H1 (cell line): ENCODE results near the gene PLA2G4D. TPM values are rescaled to one million over a fixed set of nuclear protein-coding genes. Genes with fewer than 3 reads are reported as not detected.

Source experiments
- CTCF ChIA-PET: fragments of 300-600 bp; sonication (Branson Sonifier 250); formaldehyde crosslinking; loops from one replicate; lab custom pipeline; 2021; ENCODE audit not compliant: partially characterized antibody; lab: Charles Lee
- POLR2A ChIA-PET: fragments of 300-600 bp; sonication (Branson Sonifier 250); formaldehyde crosslinking; loops from one replicate; lab custom pipeline; 2021; ENCODE audit warnings: inconsistent platforms; ENCODE audit not compliant: partially characterized antibody; lab: Charles Lee
- DNase-seq, 2 experiments: peaks; one replicate each; pipeline versions ENCODE4 v3.0.0 to v3.0.0-alpha.2; 2010 to 2022; ENCODE audit warnings: low spot score in 2 of 2, low read depth in 1 of 2, mixed read lengths in 1 of 2
- FAIRE-seq: peaks from 2 replicates; lab custom pipeline; 2011; peaks lifted over from hg19 to GRCh38; lab: Jason Lieb, UNC
- H2AFZ ChIP-seq: 2 replicates; pipeline ENCODE4 v1.8.1; 2012; ENCODE audit warnings: low read length, inconsistent platforms
- H2AK5ac ChIP-seq: 2 replicates; pipeline ENCODE4 v1.6.1; 2013; ENCODE audit warnings: low read depth, low read length
- H2BK120ac ChIP-seq: replicated peaks from 2 replicates; pipeline ENCODE3; 2013; ENCODE audit warnings: low read depth, low read length, inconsistent platforms
- H2BK12ac ChIP-seq: 2 replicates; pipeline ENCODE4 v1.6.1; 2013; ENCODE audit warnings: low read depth, low read length
- H2BK15ac ChIP-seq: 2 replicates; pipeline ENCODE4 v1.6.1; 2013; ENCODE audit warnings: low read length
- H2BK20ac ChIP-seq: 2 replicates; pipeline ENCODE4 v1.6.1; 2013; ENCODE audit warnings: low read length
- H2BK5ac ChIP-seq: 2 replicates; pipeline ENCODE4 v1.6.1; 2013; ENCODE audit warnings: low read depth, low read length
- H3K14ac ChIP-seq: 2 replicates; pipeline ENCODE4 v1.6.1; 2013; ENCODE audit warnings: inconsistent platforms; ENCODE audit not compliant: insufficient read length
- H3K18ac ChIP-seq: 2 replicates; pipeline ENCODE4 v1.6.1; 2013; ENCODE audit warnings: low read length; ENCODE audit errors: extremely low read depth
- H3K23ac ChIP-seq: 2 replicates; pipeline ENCODE4 v1.6.1; 2013; ENCODE audit warnings: inconsistent platforms; ENCODE audit not compliant: insufficient read length
- H3K23me2 ChIP-seq: 2 replicates; pipeline ENCODE4 v1.6.1; 2013; ENCODE audit warnings: low read depth, low read length
- H3K27ac ChIP-seq: 2 replicates; pipeline ENCODE4 v1.6.1; 2011; ENCODE audit warnings: low read depth, low read length, inconsistent platforms
- H3K27me3 ChIP-seq, 4 experiments: replicated peaks in 1 of 4; 1 replicate in 1 of 4; 2 replicates in 3 of 4; pipeline versions ENCODE4 v1.6.1 to v1.8.1; 2011 to 2013; ENCODE audit warnings: low read length in 3 of 4, mild to moderate bottlenecking in 3 of 4, inconsistent platforms in 2 of 4, mixed read lengths in 2 of 4, moderate library complexity in 1 of 4; ENCODE audit not compliant: control insufficient read depth in 3 of 4, insufficient read depth in 3 of 4; ENCODE audit errors: extremely low read depth in 1 of 4
- H3K36me3 ChIP-seq, 4 experiments: 2 replicates each; pipeline versions ENCODE4 v1.6.1 to v1.8.1; 2011 to 2013; ENCODE audit warnings: mild to moderate bottlenecking in 4 of 4, low read length in 3 of 4, moderate library complexity in 2 of 4, control low read depth in 1 of 4, inconsistent platforms in 1 of 4; ENCODE audit not compliant: insufficient read depth in 4 of 4, control insufficient read depth in 2 of 4
- H3K4ac ChIP-seq: replicated peaks from 2 replicates; pipeline ENCODE3; 2013; ENCODE audit warnings: low read length, low read depth, mixed read lengths, inconsistent platforms; ENCODE audit not compliant: insufficient read length
- H3K4me1 ChIP-seq, 4 experiments: replicated peaks in 1 of 4; 1 replicate in 1 of 4; 2 replicates in 3 of 4; pipeline versions ENCODE4 v1.6.1 to v1.8.1; 2011 to 2013; ENCODE audit warnings: low read length in 3 of 4, inconsistent platforms in 2 of 4, mixed read lengths in 1 of 4; ENCODE audit not compliant: insufficient read depth in 4 of 4, control insufficient read depth in 3 of 4
- H3K4me2 ChIP-seq, 2 experiments: 2 replicates each; pipeline versions ENCODE4 v1.6.1 to v1.8.1; 2011 to 2013; ENCODE audit warnings: low read depth in 2 of 2, low read length in 2 of 2, control low read depth in 1 of 2, inconsistent platforms in 1 of 2, mild to moderate bottlenecking in 1 of 2; ENCODE audit not compliant: insufficient read depth in 1 of 2
- H3K4me3 ChIP-seq, 4 experiments: fragments of 200-600, 300-600 bp in 1 of 4; sonication (generic), shearing (Covaris generic), sonication (Bioruptor Twin) in 1 of 4; 2 replicates each; pipeline versions ENCODE4 v1.5.1 to v1.8.1; 2011 to 2016; ENCODE audit warnings: low read length in 4 of 4, low read depth in 3 of 4, control low read depth in 2 of 4, inconsistent platforms in 2 of 4, mild to moderate bottlenecking in 2 of 4, mixed read lengths in 1 of 4, moderate library complexity in 1 of 4; ENCODE audit not compliant: insufficient read depth in 2 of 4; ENCODE audit errors: extremely low read depth in 1 of 4
- H3K56ac ChIP-seq: replicated peaks from 2 replicates; pipeline ENCODE3; 2013; ENCODE audit warnings: low read depth, mild to moderate bottlenecking, mixed read lengths, low read length, inconsistent platforms; ENCODE audit not compliant: insufficient read length
- H3K79me1 ChIP-seq: 2 replicates; pipeline ENCODE4 v1.6.1; 2013; ENCODE audit warnings: low read depth, low read length, control low read depth
- H3K79me2 ChIP-seq, 2 experiments: 2 replicates each; pipeline versions ENCODE4 v1.6.1 to v1.8.1; 2012 to 2013; ENCODE audit warnings: low read length in 2 of 2, mild to moderate bottlenecking in 2 of 2, inconsistent platforms in 1 of 2; ENCODE audit not compliant: insufficient read depth in 2 of 2, control insufficient read depth in 1 of 2
- H3K9ac ChIP-seq, 4 experiments: replicated peaks in 1 of 4; 1 replicate in 1 of 4; 2 replicates in 3 of 4; pipeline versions ENCODE4 v1.6.1 to v1.8.1; 2011 to 2013; ENCODE audit warnings: low read depth in 3 of 4, low read length in 3 of 4, control low read depth in 2 of 4, mild to moderate bottlenecking in 2 of 4, moderate library complexity in 2 of 4, inconsistent platforms in 1 of 4; ENCODE audit errors: extremely low read depth in 1 of 4
- H3K9me3 ChIP-seq, 2 experiments: 2 replicates each; pipeline versions ENCODE4 v1.6.1 to v1.8.1; 2012 to 2013; ENCODE audit warnings: mild to moderate bottlenecking in 2 of 2, moderate library complexity in 2 of 2, control low read depth in 1 of 2, inconsistent platforms in 1 of 2, low read depth in 1 of 2, low read length in 1 of 2, mixed read lengths in 1 of 2; ENCODE audit not compliant: insufficient read depth in 2 of 2
- H4K20me1 ChIP-seq, 2 experiments: replicated peaks in 1 of 2; 2 replicates each; pipeline versions ENCODE3 to v1.8.1; 2011 to 2013; ENCODE audit warnings: inconsistent platforms in 2 of 2, low read length in 2 of 2, mild to moderate bottlenecking in 1 of 2; ENCODE audit not compliant: insufficient read depth in 2 of 2, control insufficient read depth in 1 of 2
- H4K5ac ChIP-seq: 2 replicates; pipeline ENCODE4 v1.6.1; 2013; ENCODE audit warnings: low read length, low read depth, mixed read lengths, inconsistent platforms; ENCODE audit not compliant: insufficient read length
- H4K8ac ChIP-seq: 2 replicates; pipeline ENCODE4 v1.8.0; 2013; ENCODE audit warnings: mild to moderate bottlenecking, moderate library complexity, low read length, inconsistent platforms; ENCODE audit not compliant: insufficient read depth; ENCODE audit errors: extremely low read depth
- H4K91ac ChIP-seq: replicated peaks from 2 replicates; pipeline ENCODE3; 2013; ENCODE audit warnings: low read length, mixed read lengths, inconsistent platforms; ENCODE audit not compliant: insufficient read length
- BCL11A ChIP-seq, 2 experiments: IDR thresholded peaks; one replicate each; pipeline ENCODE4 v1.6.1; 2011; ENCODE audit warnings: low read depth in 2 of 2, low read length in 2 of 2, mild to moderate bottlenecking in 2 of 2
- EZH2 ChIP-seq: fragments of 200-600 bp; sonication (generic); IDR thresholded peaks from 2 replicates; pipeline ENCODE4 v1.7.1; 2012; ENCODE audit warnings: low read depth, mild to moderate bottlenecking, moderate library complexity, low read length, inconsistent platforms; ENCODE audit not compliant: severe bottlenecking
- FOSL1 ChIP-seq: IDR thresholded peaks from 2 replicates; pipeline ENCODE4 v1.6.1; 2011; ENCODE audit warnings: mild to moderate bottlenecking, low read depth, low read length, moderate library complexity; ENCODE audit not compliant: insufficient read depth
- JUN ChIP-seq: IDR thresholded peaks from 2 replicates; pipeline ENCODE4 v1.6.1; 2011; ENCODE audit warnings: low read depth, mild to moderate bottlenecking, improper control_type of control experiment, low read length
- NRF1 ChIP-seq: IDR thresholded peaks from 2 replicates; pipeline ENCODE4 v1.6.1; 2011; ENCODE audit warnings: mild to moderate bottlenecking, low read depth, low read length, improper control_type of control experiment
- POLR2A ChIP-seq, 2 experiments: IDR thresholded peaks; 1 replicate in 1 of 2; 2 replicates in 1 of 2; pipeline ENCODE4 v1.6.1; 2011; ENCODE audit warnings: low read depth in 2 of 2, low read length in 2 of 2, mild to moderate bottlenecking in 2 of 2; ENCODE audit errors: control extremely low read depth in 1 of 2
- POLR2AphosphoS5 ChIP-seq: IDR thresholded peaks from 2 replicates; pipeline ENCODE4 v1.6.1; 2011; ENCODE audit warnings: low read depth, low read length
- POU5F1 ChIP-seq: IDR thresholded peaks from 2 replicates; pipeline ENCODE4 v1.6.1; 2011; ENCODE audit warnings: low read depth, mild to moderate bottlenecking, low read length, moderate library complexity
- RAD21 ChIP-seq, 2 experiments: IDR thresholded peaks in 1 of 2; conservative IDR thresholded peaks in 1 of 2; 2 replicates each; pipeline ENCODE4 v1.6.1; 2011; ENCODE audit warnings: low read depth in 2 of 2, low read length in 2 of 2, improper control_type of control experiment in 1 of 2, inconsistent platforms in 1 of 2, mild to moderate bottlenecking in 1 of 2, moderate library complexity in 1 of 2
- RFX5 ChIP-seq: IDR thresholded peaks from 2 replicates; pipeline ENCODE4 v1.6.1; 2011; ENCODE audit warnings: low read depth, low read length, improper control_type of control experiment, borderline replicate concordance
- SIN3A ChIP-seq, 2 experiments: IDR thresholded peaks in 1 of 2; conservative IDR thresholded peaks in 1 of 2; 2 replicates each; pipeline ENCODE4 v1.6.1; 2011 to 2012; ENCODE audit warnings: low read length in 2 of 2, improper control_type of control experiment in 1 of 2, low read depth in 1 of 2, mild to moderate bottlenecking in 1 of 2
- WGBS, 2 experiments: shearing (Covaris generic) in 1 of 2; methylation state at CpG; one replicate each; pipeline versions ENCODE4 v1.1.6 to v1.1.7; 2013 to 2015; ENCODE audit warnings: low lambda C conversion rate in 2 of 2, mixed read lengths in 2 of 2, inconsistent platforms in 1 of 2, low coverage in 1 of 2, missing lambda C conversion rate in 1 of 2; ENCODE audit not compliant: insufficient replicate concordance in 2 of 2, insufficient coverage in 1 of 2, insufficient read length in 1 of 2; ENCODE audit errors: extremely low coverage in 1 of 2, missing lambda C conversion rate in 1 of 2; 5-methylcytosine and 5-hydroxymethylcytosine counted together
- polyA plus RNA-seq, 7 experiments: library from polyadenylated mRNA; depleted of rRNA in 3 of 7; stranded (reverse) in 5 of 7; unstranded in 2 of 7; fragments of >200 nt in 5 of 7; fragments of 200-250 nt in 2 of 7; gene quantifications; 1 replicate in 5 of 7; 2 replicates in 1 of 7; 4 replicates in 1 of 7; pipeline versions ENCODE4 v1.2.1 to v1.2.3, GENCODE V29; 2011 to 2013; ENCODE audit warnings: missing spikeins in 2 of 7, mixed read lengths in 2 of 7
- total RNA-seq: library from RNA; stranded (reverse); fragmentation: NEBNext Ultra II Directional; extraction: Animal tissue kit (Norgen Biotek cat#: 25700); gene quantifications from 2 replicates; pipeline ENCODE4 v1.2.1, GENCODE V29; 2021
- TF ChIP-seq, protein P1 (sequence below), 3 experiments: IDR thresholded peaks; 1 replicate in 2 of 3; 2 replicates in 1 of 3; pipeline versions ENCODE4 v1.5.1 to v1.6.1; 2011; ENCODE audit warnings: low read length in 3 of 3, mild to moderate bottlenecking in 3 of 3, inconsistent platforms in 2 of 3, low read depth in 1 of 3, moderate library complexity in 1 of 3; ENCODE audit not compliant: insufficient read depth in 1 of 3; ENCODE audit errors: control extremely low read depth in 1 of 3

PLA2G4D gene
- total and polyA plus RNA-seq, 2 of the 8 experiments (the other 6 are each of a cell fraction or from before 2014, with no cell fraction given), result 0.07 to 0.18 TPM

DNA sequence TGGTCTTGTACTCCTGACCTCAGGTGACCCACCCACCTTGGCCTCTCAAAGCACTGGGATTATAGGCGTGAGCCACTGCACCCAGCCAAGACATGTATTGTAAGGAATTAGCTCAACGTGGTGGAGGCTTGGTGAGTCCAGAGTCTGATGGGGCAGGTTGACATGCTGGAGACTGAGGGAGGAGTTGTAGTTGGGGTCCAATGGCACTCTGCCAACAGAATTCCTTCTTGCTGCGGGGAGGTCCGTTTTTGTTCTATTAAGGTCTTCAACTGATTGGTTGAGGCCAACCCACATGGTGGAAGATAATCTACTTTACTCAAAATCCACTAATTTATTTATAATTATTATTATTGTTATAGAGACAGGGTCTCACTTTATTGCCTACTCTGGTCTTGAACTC is 30.1 kb downstream of the PLA2G4D start:
- Histone ChIP-seq H2BK5ac (no peak overlapping the region), H3K79me2 (no peaks in the 10 kb centered on the region), H3K9ac (no peak overlapping the region), H3K4me2 (no peak overlapping the region), H2BK12ac (no peak overlapping the region), H3K23ac (no peak overlapping the region), H2BK20ac (no peak overlapping the region), H3K4me3 (no peak overlapping the region), H2BK120ac (no peak overlapping the region), H4K8ac (no peak overlapping the region), H4K91ac (no peak overlapping the region), H3K36me3 (no peaks in the 10 kb centered on the region), H3K27me3 (no peaks in the 10 kb centered on the region), H3K23me2 (no peaks in the 10 kb centered on the region), H3K56ac (no peak overlapping the region), H3K4ac (no peak overlapping the region), H3K27ac (no peak overlapping the region), H2AK5ac (no peak overlapping the region), H3K14ac (no peak overlapping the region), H3K4me1 (peaks cover 0 to 2% (median 0%) of the 10 kb centered on the region in 4 experiments; a peak in 3 of 7 replicates), H3K18ac (no peak overlapping the region), H3K9me3 (no peaks in the 10 kb centered on the region), H2AFZ (no peak overlapping the region), H2BK15ac (no peak overlapping the region), H4K20me1 (no peaks in the 10 kb centered on the region), H4K5ac (no peak overlapping the region), H3K79me1 (no peaks in the 10 kb centered on the region)
- WGBS, 2 experiments, result 84% methylated on average over 4 of the region's 4 CpGs; no CpG with 5 or more reads in 1 of the 2 experiments
- ChIA-PET POLR2A (no interaction called here), CTCF (interaction anchor here (0.9 to 17.2 kb wide), 10 partner anchors 11 to 581 kb away, joined by 3 to 425 read pairs (median 8); no protein-coding TSS in a partner anchor)
- DNase-seq (no peak), FAIRE-seq (no peak)
- TF ChIP-seq SIN3A (conservative IDR thresholded peaks at IDR 0.05 in 1 of 2, IDR thresholded peaks at IDR 0.05 in 1 of 2; ENCODE audit: low read depth in 1 of 2, low read length in 2 of 2) (no peak), FOSL1 (no peak), POLR2A (IDR thresholded peaks at IDR 0.05; ENCODE audit: control extremely low read depth in 1 of 2, low read depth in 2 of 2, low read length in 2 of 2) (no peak), NRF1 (no peak), BCL11A (IDR thresholded peaks at IDR 0.05; ENCODE audit: low read depth in 2 of 2, low read length in 2 of 2) (no peak), RFX5 (no peak), JUN (no peak), RAD21 (IDR thresholded peaks at IDR 0.05 in 1 of 2, conservative IDR thresholded peaks at IDR 0.05 in 1 of 2; ENCODE audit: low read depth in 2 of 2, low read length in 2 of 2) (no peak), EZH2 (no peak), POU5F1 (no peak), POLR2AphosphoS5 (no peak)
- TF ChIP-seq, protein P1, sequence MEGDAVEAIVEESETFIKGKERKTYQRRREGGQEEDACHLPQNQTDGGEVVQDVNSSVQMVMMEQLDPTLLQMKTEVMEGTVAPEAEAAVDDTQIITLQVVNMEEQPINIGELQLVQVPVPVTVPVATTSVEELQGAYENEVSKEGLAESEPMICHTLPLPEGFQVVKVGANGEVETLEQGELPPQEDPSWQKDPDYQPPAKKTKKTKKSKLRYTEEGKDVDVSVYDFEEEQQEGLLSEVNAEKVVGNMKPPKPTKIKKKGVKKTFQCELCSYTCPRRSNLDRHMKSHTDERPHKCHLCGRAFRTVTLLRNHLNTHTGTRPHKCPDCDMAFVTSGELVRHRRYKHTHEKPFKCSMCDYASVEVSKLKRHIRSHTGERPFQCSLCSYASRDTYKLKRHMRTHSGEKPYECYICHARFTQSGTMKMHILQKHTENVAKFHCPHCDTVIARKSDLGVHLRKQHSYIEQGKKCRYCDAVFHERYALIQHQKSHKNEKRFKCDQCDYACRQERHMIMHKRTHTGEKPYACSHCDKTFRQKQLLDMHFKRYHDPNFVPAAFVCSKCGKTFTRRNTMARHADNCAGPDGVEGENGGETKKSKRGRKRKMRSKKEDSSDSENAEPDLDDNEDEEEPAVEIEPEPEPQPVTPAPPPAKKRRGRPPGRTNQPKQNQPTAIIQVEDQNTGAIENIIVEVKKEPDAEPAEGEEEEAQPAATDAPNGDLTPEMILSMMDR (IDR thresholded peaks at IDR 0.05; ENCODE audit: control extremely low read depth in 1 of 3, insufficient read depth in 1 of 3, low read depth in 1 of 3, low read length in 3 of 3), result no peak
